H1 (cell line): ENCODE data around the gene FOXC1. TPM values are rescaled to one million over a fixed set of nuclear protein-coding genes. Genes with fewer than 3 reads are reported as not detected.

ENCODE experiments used
- CTCF ChIA-PET: fragments of 300-600 bp; sonication (Branson Sonifier 250); formaldehyde crosslinking; loops from one replicate; lab custom pipeline; 2021; ENCODE audit not compliant: partially characterized antibody; lab: Charles Lee
- POLR2A ChIA-PET: fragments of 300-600 bp; sonication (Branson Sonifier 250); formaldehyde crosslinking; loops from one replicate; lab custom pipeline; 2021; ENCODE audit warnings: inconsistent platforms; ENCODE audit not compliant: partially characterized antibody; lab: Charles Lee
- DNase-seq, 2 experiments: peaks; one replicate each; pipeline versions ENCODE4 v3.0.0 to v3.0.0-alpha.2; 2010 to 2022; ENCODE audit warnings: low spot score in 2 of 2, low read depth in 1 of 2, mixed read lengths in 1 of 2
- FAIRE-seq: peaks from 2 replicates; lab custom pipeline; 2011; peaks lifted over from hg19 to GRCh38; lab: Jason Lieb, UNC
- H2AFZ ChIP-seq: 2 replicates; pipeline ENCODE4 v1.8.1; 2012; ENCODE audit warnings: low read length, inconsistent platforms
- H2AK5ac ChIP-seq: 2 replicates; pipeline ENCODE4 v1.6.1; 2013; ENCODE audit warnings: low read depth, low read length
- H2BK120ac ChIP-seq: replicated peaks from 2 replicates; pipeline ENCODE3; 2013; ENCODE audit warnings: low read depth, low read length, inconsistent platforms
- H2BK12ac ChIP-seq: 2 replicates; pipeline ENCODE4 v1.6.1; 2013; ENCODE audit warnings: low read depth, low read length
- H2BK15ac ChIP-seq: 2 replicates; pipeline ENCODE4 v1.6.1; 2013; ENCODE audit warnings: low read length
- H2BK20ac ChIP-seq: 2 replicates; pipeline ENCODE4 v1.6.1; 2013; ENCODE audit warnings: low read length
- H2BK5ac ChIP-seq: 2 replicates; pipeline ENCODE4 v1.6.1; 2013; ENCODE audit warnings: low read depth, low read length
- H3K14ac ChIP-seq: 2 replicates; pipeline ENCODE4 v1.6.1; 2013; ENCODE audit warnings: inconsistent platforms; ENCODE audit not compliant: insufficient read length
- H3K18ac ChIP-seq: 2 replicates; pipeline ENCODE4 v1.6.1; 2013; ENCODE audit warnings: low read length; ENCODE audit errors: extremely low read depth
- H3K23ac ChIP-seq: 2 replicates; pipeline ENCODE4 v1.6.1; 2013; ENCODE audit warnings: inconsistent platforms; ENCODE audit not compliant: insufficient read length
- H3K23me2 ChIP-seq: 2 replicates; pipeline ENCODE4 v1.6.1; 2013; ENCODE audit warnings: low read depth, low read length
- H3K27ac ChIP-seq: 2 replicates; pipeline ENCODE4 v1.6.1; 2011; ENCODE audit warnings: low read depth, low read length, inconsistent platforms
- H3K27me3 ChIP-seq, 4 experiments: replicated peaks in 1 of 4; 1 replicate in 1 of 4; 2 replicates in 3 of 4; pipeline versions ENCODE4 v1.6.1 to v1.8.1; 2011 to 2013; ENCODE audit warnings: low read length in 3 of 4, mild to moderate bottlenecking in 3 of 4, inconsistent platforms in 2 of 4, mixed read lengths in 2 of 4, moderate library complexity in 1 of 4; ENCODE audit not compliant: control insufficient read depth in 3 of 4, insufficient read depth in 3 of 4; ENCODE audit errors: extremely low read depth in 1 of 4
- H3K36me3 ChIP-seq, 4 experiments: 2 replicates each; pipeline versions ENCODE4 v1.6.1 to v1.8.1; 2011 to 2013; ENCODE audit warnings: mild to moderate bottlenecking in 4 of 4, low read length in 3 of 4, moderate library complexity in 2 of 4, control low read depth in 1 of 4, inconsistent platforms in 1 of 4; ENCODE audit not compliant: insufficient read depth in 4 of 4, control insufficient read depth in 2 of 4
- H3K4ac ChIP-seq: replicated peaks from 2 replicates; pipeline ENCODE3; 2013; ENCODE audit warnings: low read length, low read depth, mixed read lengths, inconsistent platforms; ENCODE audit not compliant: insufficient read length
- H3K4me1 ChIP-seq, 4 experiments: replicated peaks in 1 of 4; 1 replicate in 1 of 4; 2 replicates in 3 of 4; pipeline versions ENCODE4 v1.6.1 to v1.8.1; 2011 to 2013; ENCODE audit warnings: low read length in 3 of 4, inconsistent platforms in 2 of 4, mixed read lengths in 1 of 4; ENCODE audit not compliant: insufficient read depth in 4 of 4, control insufficient read depth in 3 of 4
- H3K4me2 ChIP-seq, 2 experiments: 2 replicates each; pipeline versions ENCODE4 v1.6.1 to v1.8.1; 2011 to 2013; ENCODE audit warnings: low read depth in 2 of 2, low read length in 2 of 2, control low read depth in 1 of 2, inconsistent platforms in 1 of 2, mild to moderate bottlenecking in 1 of 2; ENCODE audit not compliant: insufficient read depth in 1 of 2
- H3K4me3 ChIP-seq, 4 experiments: fragments of 200-600, 300-600 bp in 1 of 4; sonication (generic), shearing (Covaris generic), sonication (Bioruptor Twin) in 1 of 4; 2 replicates each; pipeline versions ENCODE4 v1.5.1 to v1.8.1; 2011 to 2016; ENCODE audit warnings: low read length in 4 of 4, low read depth in 3 of 4, control low read depth in 2 of 4, inconsistent platforms in 2 of 4, mild to moderate bottlenecking in 2 of 4, mixed read lengths in 1 of 4, moderate library complexity in 1 of 4; ENCODE audit not compliant: insufficient read depth in 2 of 4; ENCODE audit errors: extremely low read depth in 1 of 4
- H3K56ac ChIP-seq: replicated peaks from 2 replicates; pipeline ENCODE3; 2013; ENCODE audit warnings: low read depth, mild to moderate bottlenecking, mixed read lengths, low read length, inconsistent platforms; ENCODE audit not compliant: insufficient read length
- H3K79me1 ChIP-seq: 2 replicates; pipeline ENCODE4 v1.6.1; 2013; ENCODE audit warnings: low read depth, low read length, control low read depth
- H3K79me2 ChIP-seq, 2 experiments: 2 replicates each; pipeline versions ENCODE4 v1.6.1 to v1.8.1; 2012 to 2013; ENCODE audit warnings: low read length in 2 of 2, mild to moderate bottlenecking in 2 of 2, inconsistent platforms in 1 of 2; ENCODE audit not compliant: insufficient read depth in 2 of 2, control insufficient read depth in 1 of 2
- H3K9ac ChIP-seq, 4 experiments: replicated peaks in 1 of 4; 1 replicate in 1 of 4; 2 replicates in 3 of 4; pipeline versions ENCODE4 v1.6.1 to v1.8.1; 2011 to 2013; ENCODE audit warnings: low read depth in 3 of 4, low read length in 3 of 4, control low read depth in 2 of 4, mild to moderate bottlenecking in 2 of 4, moderate library complexity in 2 of 4, inconsistent platforms in 1 of 4; ENCODE audit errors: extremely low read depth in 1 of 4
- H3K9me3 ChIP-seq, 2 experiments: 2 replicates each; pipeline versions ENCODE4 v1.6.1 to v1.8.1; 2012 to 2013; ENCODE audit warnings: mild to moderate bottlenecking in 2 of 2, moderate library complexity in 2 of 2, control low read depth in 1 of 2, inconsistent platforms in 1 of 2, low read depth in 1 of 2, low read length in 1 of 2, mixed read lengths in 1 of 2; ENCODE audit not compliant: insufficient read depth in 2 of 2
- H4K20me1 ChIP-seq, 2 experiments: replicated peaks in 1 of 2; 2 replicates each; pipeline versions ENCODE3 to v1.8.1; 2011 to 2013; ENCODE audit warnings: inconsistent platforms in 2 of 2, low read length in 2 of 2, mild to moderate bottlenecking in 1 of 2; ENCODE audit not compliant: insufficient read depth in 2 of 2, control insufficient read depth in 1 of 2
- H4K5ac ChIP-seq: 2 replicates; pipeline ENCODE4 v1.6.1; 2013; ENCODE audit warnings: low read length, low read depth, mixed read lengths, inconsistent platforms; ENCODE audit not compliant: insufficient read length
- H4K8ac ChIP-seq: 2 replicates; pipeline ENCODE4 v1.8.0; 2013; ENCODE audit warnings: mild to moderate bottlenecking, moderate library complexity, low read length, inconsistent platforms; ENCODE audit not compliant: insufficient read depth; ENCODE audit errors: extremely low read depth
- H4K91ac ChIP-seq: replicated peaks from 2 replicates; pipeline ENCODE3; 2013; ENCODE audit warnings: low read length, mixed read lengths, inconsistent platforms; ENCODE audit not compliant: insufficient read length
- EZH2 ChIP-seq: fragments of 200-600 bp; sonication (generic); IDR thresholded peaks from 2 replicates; pipeline ENCODE4 v1.7.1; 2012; ENCODE audit warnings: low read depth, mild to moderate bottlenecking, moderate library complexity, low read length, inconsistent platforms; ENCODE audit not compliant: severe bottlenecking
- WGBS, 2 experiments: shearing (Covaris generic) in 1 of 2; methylation state at CpG; one replicate each; pipeline versions ENCODE4 v1.1.6 to v1.1.7; 2013 to 2015; ENCODE audit warnings: low lambda C conversion rate in 2 of 2, mixed read lengths in 2 of 2, inconsistent platforms in 1 of 2, low coverage in 1 of 2, missing lambda C conversion rate in 1 of 2; ENCODE audit not compliant: insufficient replicate concordance in 2 of 2, insufficient coverage in 1 of 2, insufficient read length in 1 of 2; ENCODE audit errors: extremely low coverage in 1 of 2, missing lambda C conversion rate in 1 of 2; 5-methylcytosine and 5-hydroxymethylcytosine counted together
- polyA plus RNA-seq, 7 experiments: library from polyadenylated mRNA; depleted of rRNA in 3 of 7; stranded (reverse) in 5 of 7; unstranded in 2 of 7; fragments of >200 nt in 5 of 7; fragments of 200-250 nt in 2 of 7; gene quantifications; 1 replicate in 5 of 7; 2 replicates in 1 of 7; 4 replicates in 1 of 7; pipeline versions ENCODE4 v1.2.1 to v1.2.3, GENCODE V29; 2011 to 2013; ENCODE audit warnings: missing spikeins in 2 of 7, mixed read lengths in 2 of 7
- total RNA-seq: library from RNA; stranded (reverse); fragmentation: NEBNext Ultra II Directional; extraction: Animal tissue kit (Norgen Biotek cat#: 25700); gene quantifications from 2 replicates; pipeline ENCODE4 v1.2.1, GENCODE V29; 2021
- TF ChIP-seq, protein P1 (sequence below): IDR thresholded peaks from 2 replicates; pipeline ENCODE4 v1.6.1; 2011; ENCODE audit warnings: low read depth, mild to moderate bottlenecking, low read length; ENCODE audit not compliant: insufficient read depth

Gene FOXC1
- total and polyA plus RNA-seq, 2 of the 8 experiments (the other 6 are each of a cell fraction or from before 2014, with no cell fraction given), result 0.22 TPM; not detected in 1

DNA sequence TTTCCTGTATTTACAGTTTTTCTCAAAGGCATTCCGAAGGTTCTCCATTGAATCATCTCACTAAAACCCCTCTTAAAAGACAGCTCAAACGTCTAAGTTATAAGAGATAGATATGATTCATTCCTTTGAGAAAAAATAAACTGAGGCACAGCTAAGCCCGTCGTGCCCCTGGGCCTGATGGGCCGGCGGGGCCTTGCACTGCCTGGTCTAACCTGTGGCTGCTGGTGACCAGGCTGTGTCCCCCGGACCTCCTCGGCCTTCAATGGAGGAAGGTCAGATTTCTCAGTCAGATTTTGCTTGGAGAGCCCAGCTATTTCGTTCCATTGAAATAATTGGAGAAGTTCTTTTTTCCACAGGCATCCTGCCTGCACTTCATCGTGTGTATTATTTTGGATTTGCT is 11.3 kb upstream of the FOXC1 start:
- POLR2A ChIA-PET, result no interaction called here
- no peak overlapping the region for H4K91ac ChIP-seq
- H3K9ac ChIP-seq, result no peak overlapping the region
- no peak overlapping the region for H2BK120ac ChIP-seq
- no peak overlapping the region for H4K8ac ChIP-seq
- peaks cover 0 to 4% (median 1%) of the 10 kb centered on the region in 4 experiments; a peak in 4 of 7 replicates for H3K4me1 ChIP-seq
- 94% methylated on average over 10 of the region's 10 CpGs; no CpG with 5 or more reads in 1 of the 2 experiments for WGBS, 2 experiments
- peaks cover under 1 to 12% (median 8%) of the 10 kb centered on the region in 4 experiments for H3K27me3 ChIP-seq
- H3K23me2 ChIP-seq, result no peaks in the 10 kb centered on the region
- no peak overlapping the region for H3K27ac ChIP-seq
- H3K14ac ChIP-seq, result no peak overlapping the region
- no peak overlapping the region for H2BK12ac ChIP-seq
- no peak overlapping the region for H3K4me3 ChIP-seq
- no peak overlapping the region for H3K23ac ChIP-seq
- no peaks in the 10 kb centered on the region for H3K36me3 ChIP-seq
- H4K20me1 ChIP-seq, result no peaks in the 10 kb centered on the region
- H2BK5ac ChIP-seq, result no peak overlapping the region
- no peaks in the 10 kb centered on the region for H3K79me2 ChIP-seq
- no peak overlapping the region for H2AFZ ChIP-seq
- no peak overlapping the region for H2BK20ac ChIP-seq
- no peak overlapping the region for H3K56ac ChIP-seq
- H3K18ac ChIP-seq, result no peak overlapping the region
- no peak overlapping the region for H2AK5ac ChIP-seq
- CTCF ChIA-PET, result interaction anchor here (0.6 to 5.0 kb wide), 7 partner anchors 8 to 849 kb away, joined by 3 to 37 read pairs (median 3); no protein-coding TSS in a partner anchor
- H3K79me1 ChIP-seq, result no peaks in the 10 kb centered on the region
- no peak overlapping the region for H4K5ac ChIP-seq
- H3K4me2 ChIP-seq, result no peak overlapping the region
- no peak overlapping the region for H2BK15ac ChIP-seq
- no peak overlapping the region for H3K4ac ChIP-seq
- no peak for TF ChIP-seq EZH2
- TF ChIP-seq, protein P1, sequence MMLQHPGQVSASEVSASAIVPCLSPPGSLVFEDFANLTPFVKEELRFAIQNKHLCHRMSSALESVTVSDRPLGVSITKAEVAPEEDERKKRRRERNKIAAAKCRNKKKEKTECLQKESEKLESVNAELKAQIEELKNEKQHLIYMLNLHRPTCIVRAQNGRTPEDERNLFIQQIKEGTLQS, result no peak
- TF ChIP-seq, all 59 proteins: peak for 0
- FAIRE-seq, result no peak
- no peaks in the 10 kb centered on the region for H3K9me3 ChIP-seq
- no peak for DNase-seq
